ENCODE results near the gene HMGCR.

HMGCR gene

DNA sequence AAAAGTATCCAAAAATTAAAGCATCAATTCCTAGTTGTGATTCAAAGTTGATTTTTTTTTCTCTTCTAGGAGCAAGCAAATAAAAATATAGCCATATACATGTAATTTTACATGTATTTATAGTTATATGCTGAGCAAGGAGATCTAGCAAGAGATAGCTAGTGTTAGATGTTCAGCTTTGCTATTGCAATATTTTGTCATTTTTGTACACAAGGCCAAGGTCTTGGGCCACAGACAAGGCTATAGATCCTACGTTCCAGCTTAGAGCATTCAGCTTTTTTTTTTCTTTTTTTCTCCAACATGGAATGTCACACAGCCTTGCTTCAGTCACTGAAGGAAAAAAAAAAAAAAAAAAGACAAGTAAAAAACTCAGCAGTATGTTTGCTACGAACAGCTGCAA, 36.8 kb downstream of the HMGCR start:
- no peak for DNase-seq (ENCODE audit: low read depth)
- TF ChIP-seq, protein P1, sequence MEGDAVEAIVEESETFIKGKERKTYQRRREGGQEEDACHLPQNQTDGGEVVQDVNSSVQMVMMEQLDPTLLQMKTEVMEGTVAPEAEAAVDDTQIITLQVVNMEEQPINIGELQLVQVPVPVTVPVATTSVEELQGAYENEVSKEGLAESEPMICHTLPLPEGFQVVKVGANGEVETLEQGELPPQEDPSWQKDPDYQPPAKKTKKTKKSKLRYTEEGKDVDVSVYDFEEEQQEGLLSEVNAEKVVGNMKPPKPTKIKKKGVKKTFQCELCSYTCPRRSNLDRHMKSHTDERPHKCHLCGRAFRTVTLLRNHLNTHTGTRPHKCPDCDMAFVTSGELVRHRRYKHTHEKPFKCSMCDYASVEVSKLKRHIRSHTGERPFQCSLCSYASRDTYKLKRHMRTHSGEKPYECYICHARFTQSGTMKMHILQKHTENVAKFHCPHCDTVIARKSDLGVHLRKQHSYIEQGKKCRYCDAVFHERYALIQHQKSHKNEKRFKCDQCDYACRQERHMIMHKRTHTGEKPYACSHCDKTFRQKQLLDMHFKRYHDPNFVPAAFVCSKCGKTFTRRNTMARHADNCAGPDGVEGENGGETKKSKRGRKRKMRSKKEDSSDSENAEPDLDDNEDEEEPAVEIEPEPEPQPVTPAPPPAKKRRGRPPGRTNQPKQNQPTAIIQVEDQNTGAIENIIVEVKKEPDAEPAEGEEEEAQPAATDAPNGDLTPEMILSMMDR (IDR thresholded peaks at IDR 0.05; ENCODE audit: control insufficient read depth, extremely low read depth, insufficient read depth): no peak
- no peak overlapping the region for H3K4me3 ChIP-seq (ENCODE audit: low read depth, low read length)

DNA sequence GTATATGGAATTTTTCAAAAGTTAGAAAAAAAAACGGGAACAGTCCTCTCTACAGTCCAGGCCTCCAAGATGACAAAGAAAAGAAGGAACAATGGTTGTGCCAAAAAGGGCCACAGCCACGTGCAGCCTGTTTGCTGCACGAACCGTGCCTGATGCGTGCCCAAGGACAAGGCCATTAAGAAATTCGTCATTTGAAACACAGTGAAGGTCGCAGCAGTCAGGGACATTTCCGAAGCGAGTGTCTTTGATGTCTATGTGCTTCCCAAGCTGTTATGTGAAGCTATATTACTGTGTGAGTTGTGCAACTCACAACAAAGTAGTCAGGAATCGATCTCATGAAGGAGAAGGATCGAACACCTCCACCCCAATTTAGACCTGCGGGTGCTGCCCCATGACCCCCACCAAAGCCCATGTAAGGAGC, 37.4 kb downstream of the HMGCR start:
- TF ChIP-seq, protein P1 (IDR thresholded peaks at IDR 0.05; ENCODE audit: control insufficient read depth, extremely low read depth, insufficient read depth): no peak
- H3K4me3 ChIP-seq (ENCODE audit: low read depth, low read length): no peak overlapping the region
- DNase-seq (ENCODE audit: low read depth): no peak

DNA sequence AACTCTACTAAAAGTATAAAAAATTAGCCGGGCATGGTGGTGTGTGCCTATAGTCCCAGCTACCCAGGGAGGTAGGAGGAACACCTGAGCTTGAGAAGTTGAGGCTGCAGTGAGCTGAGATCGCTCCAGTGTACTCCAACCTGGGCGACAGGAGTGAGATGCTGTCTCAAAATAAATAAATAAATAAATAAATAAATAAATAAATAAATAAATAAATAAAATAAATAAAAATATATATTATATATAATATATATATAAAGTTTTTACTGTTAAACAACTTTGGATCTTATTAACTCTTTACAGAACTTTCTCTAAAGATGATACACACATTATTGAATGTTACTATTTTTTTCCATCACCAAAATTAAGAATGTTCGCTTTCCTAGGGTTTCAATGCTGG, 38.4 kb downstream of the HMGCR start:
- no peak overlapping the region for H3K4me3 ChIP-seq (ENCODE audit: low read depth, low read length)
- TF ChIP-seq, protein P1 (IDR thresholded peaks at IDR 0.05; ENCODE audit: control insufficient read depth, extremely low read depth, insufficient read depth): no peak
- no peak for DNase-seq (ENCODE audit: low read depth)

DNA sequence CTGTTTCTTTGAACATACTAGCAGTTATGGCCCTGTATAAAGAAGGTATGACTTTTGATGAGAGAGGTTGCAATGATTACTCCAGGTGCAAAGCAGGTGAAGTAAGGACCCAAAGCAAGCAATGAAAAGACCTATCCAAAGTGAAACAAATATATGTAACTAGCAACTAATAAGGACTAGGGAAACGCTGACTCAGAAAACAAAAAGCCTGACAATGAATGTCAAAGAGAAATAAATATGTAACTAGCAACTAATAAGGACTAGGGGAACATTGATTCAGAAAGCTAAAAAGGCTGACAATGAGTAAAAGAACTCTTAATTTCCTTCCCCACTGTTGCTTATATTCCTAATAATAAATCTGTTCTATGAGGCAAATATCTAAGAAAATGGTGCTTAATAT, 43.1 kb downstream of the HMGCR start:
- TF ChIP-seq, protein P1 (IDR thresholded peaks at IDR 0.05; ENCODE audit: control insufficient read depth, extremely low read depth, insufficient read depth): no peak
- DNase-seq (ENCODE audit: low read depth): no peak
- H3K4me3 ChIP-seq (ENCODE audit: low read depth, low read length): no peak overlapping the region

DNA sequence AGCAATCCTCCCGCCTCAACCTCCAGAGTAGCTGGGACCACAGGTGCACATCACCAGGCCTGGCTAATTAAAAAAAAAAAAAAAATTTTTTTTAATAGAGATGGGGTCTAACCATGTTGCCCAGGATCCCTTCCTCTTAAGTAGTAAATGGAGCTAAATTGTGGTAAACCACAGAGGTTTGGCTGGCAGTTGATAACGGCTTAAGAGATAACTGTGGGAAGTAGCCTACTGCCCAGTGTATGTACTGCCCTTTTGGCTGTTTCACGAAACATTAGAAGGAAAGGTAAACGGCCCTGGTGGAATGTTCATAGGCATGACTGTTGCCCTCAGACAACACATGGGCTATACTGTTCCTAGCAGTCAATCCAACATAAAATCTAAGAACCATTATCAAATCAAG, 44.4 kb downstream of the HMGCR start:
- DNase-seq (ENCODE audit: low read depth): no peak
- TF ChIP-seq, protein P1 (IDR thresholded peaks at IDR 0.05; ENCODE audit: control insufficient read depth, extremely low read depth, insufficient read depth): no peak
- no peak overlapping the region for H3K4me3 ChIP-seq (ENCODE audit: low read depth, low read length)

DNA sequence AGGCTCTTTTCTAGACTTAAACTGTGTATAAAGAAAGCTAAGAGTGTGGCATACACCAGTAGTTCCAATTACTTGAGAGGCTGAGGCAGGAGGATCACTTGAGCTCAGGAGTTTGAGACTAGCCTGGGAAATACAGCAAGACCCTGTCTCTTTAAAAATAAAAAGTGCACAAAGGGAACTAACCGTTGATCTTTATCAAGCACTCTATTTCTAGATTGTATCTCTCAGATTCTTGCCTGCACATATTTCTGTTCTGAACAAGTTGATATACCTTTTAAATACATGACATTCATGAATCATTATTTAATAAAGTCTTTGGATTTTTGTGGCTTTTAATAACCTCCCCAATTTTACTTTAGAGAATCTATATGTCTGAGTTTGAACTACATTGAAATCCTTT, 47.2 kb downstream of the HMGCR start:
- no peak for DNase-seq (ENCODE audit: low read depth)
- no peak overlapping the region for H3K4me3 ChIP-seq (ENCODE audit: low read depth, low read length)
- TF ChIP-seq, protein P1 (IDR thresholded peaks at IDR 0.05; ENCODE audit: control insufficient read depth, extremely low read depth, insufficient read depth): no peak

DNA sequence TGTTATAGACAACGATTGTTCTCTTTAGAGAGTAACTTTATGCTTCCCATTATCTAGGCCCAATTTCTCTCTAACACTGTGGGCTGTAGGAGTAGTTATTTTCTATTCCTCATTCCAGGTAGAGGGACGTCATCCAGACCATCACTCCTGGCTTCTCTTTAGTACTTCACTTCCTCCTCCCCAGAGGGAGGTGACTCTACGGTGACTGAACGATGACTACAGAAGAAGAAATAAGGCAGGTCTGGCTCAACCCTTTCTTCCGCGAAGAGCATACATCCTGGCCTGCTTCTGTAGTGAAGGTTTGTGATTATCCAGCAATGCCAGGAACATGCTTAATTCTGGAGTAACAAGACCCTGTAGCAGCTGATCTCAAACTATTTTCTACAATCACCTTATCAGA, 50.8 kb downstream of the HMGCR start:
- DNase-seq (ENCODE audit: low read depth): no peak
- H3K4me3 ChIP-seq (ENCODE audit: low read depth, low read length): no peak overlapping the region
- TF ChIP-seq, protein P1 (IDR thresholded peaks at IDR 0.05; ENCODE audit: control insufficient read depth, extremely low read depth, insufficient read depth): no peak

Measured in LNCaP clone FGC (cell line).